Stimulated activated CD8-positive, alpha-beta memory T cell treated with anti-CD3 and anti-CD28 coated beads, Interleukin-7, amount 100 ng/mL, for 4 hours (primary cell): Measurements from ENCODE around the gene IL16.

Experiments used
- DNase-seq, 2 donors: peaks; one replicate each; pipeline ENCODE4 v3.0.0-alpha.2; 2020; ENCODE audit warnings: low read depth in 2 of 2

The IL16 gene

DNA sequence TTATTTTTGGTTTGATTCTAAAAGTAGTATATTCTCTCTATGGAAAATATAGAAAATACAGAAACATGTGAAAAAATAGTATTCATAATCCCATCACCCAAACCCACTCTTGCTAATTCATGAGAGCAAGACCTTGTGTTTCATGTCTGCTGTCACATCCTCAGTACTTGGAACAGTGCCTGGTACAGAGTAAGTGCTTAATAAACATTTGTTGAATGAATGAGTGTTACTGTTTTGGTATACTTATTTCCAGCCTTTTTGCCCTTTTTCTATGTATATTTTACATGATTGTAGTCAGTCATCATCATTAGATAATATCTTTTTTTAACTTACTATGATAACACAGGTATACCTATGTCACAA is 59.3 kb downstream of the IL16 start:
- DNase-seq: no peak

DNA sequence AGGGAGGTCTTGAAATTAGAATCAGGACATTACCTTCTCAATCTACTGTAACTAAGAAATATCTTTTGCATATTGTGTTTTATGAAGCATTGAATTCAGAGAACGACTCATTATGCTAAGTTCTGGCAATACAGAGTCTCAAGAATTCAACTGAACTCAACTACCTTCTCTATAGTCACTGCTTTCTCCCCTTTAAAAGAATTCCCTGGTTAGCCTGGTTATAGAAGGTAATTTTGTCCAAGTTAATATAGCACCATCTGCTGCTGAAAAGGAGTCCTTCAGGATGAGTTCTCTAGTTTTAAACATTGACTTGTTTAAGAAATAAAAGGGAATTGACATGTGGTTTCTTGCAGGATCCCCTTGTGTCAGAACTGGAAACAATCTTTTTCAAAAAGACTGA is 60.2 kb downstream of the IL16 start:
- DNase-seq: no peak

DNA sequence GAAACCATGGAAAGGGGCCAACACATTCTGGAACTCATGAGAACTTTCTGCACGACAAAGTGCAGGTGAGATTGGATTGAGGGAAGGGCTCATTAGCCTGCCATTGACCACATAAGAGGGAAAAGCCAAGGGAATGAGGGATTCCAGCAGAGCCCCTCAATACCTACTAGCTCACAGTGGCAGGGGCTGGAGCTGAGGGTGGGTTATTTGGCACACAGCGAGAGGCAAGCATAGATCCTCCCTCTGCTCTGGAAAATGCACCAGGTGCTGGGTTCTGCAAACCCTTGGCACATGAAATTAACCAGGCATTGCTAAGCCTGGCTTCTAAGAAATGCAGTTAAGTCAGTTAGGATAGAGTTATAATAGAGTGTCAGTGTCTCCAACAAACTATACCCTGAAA is 60.8 kb downstream of the IL16 start:
- no peak for DNase-seq

DNA sequence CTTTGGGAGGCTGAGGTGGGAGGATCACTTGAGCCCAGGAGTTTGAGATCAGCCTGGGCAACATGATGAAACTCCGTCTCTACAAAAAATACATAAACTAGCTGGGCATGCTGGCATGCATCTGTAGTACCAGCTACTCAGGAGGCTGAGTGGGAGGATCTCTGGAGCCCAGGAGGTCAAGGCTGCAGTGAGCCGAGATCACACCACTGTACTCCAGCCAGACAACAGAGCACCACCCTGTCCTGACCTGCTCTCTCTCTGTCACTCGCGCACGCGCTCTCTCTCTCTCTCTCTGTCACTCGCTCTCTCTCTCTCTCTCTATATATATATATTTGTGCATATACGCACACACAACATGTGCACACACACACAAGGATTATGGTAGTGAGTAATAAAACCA is 61.8 kb downstream of the IL16 start:
- DNase-seq: no peak

DNA sequence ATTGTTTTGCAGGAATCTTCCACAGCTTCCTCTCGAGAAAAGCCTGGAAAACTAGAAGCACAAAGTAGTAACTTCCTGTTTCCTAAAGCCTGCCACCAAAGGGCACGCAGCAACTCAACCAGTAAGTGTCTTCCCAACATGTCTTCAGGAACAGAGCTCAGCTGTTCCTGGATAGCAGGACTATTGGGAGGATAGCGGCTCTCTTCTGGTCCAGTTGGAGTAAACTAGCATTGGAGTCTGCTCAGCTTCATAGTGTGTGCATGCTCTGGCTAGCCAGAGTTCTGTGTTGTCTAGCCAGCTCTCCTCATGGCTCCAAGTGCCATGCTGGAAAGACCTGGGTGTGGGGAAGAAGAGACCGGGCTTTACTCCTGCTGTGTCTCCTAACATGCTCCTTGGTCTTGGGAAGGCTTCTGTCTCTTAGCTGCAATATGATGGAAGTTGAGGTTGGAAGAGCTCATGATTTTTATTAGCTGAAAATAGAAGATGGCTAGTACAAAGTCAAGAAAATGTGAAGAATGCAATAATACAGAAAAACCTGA is 63.1 kb downstream of the IL16 start:
- no peak for DNase-seq

DNA sequence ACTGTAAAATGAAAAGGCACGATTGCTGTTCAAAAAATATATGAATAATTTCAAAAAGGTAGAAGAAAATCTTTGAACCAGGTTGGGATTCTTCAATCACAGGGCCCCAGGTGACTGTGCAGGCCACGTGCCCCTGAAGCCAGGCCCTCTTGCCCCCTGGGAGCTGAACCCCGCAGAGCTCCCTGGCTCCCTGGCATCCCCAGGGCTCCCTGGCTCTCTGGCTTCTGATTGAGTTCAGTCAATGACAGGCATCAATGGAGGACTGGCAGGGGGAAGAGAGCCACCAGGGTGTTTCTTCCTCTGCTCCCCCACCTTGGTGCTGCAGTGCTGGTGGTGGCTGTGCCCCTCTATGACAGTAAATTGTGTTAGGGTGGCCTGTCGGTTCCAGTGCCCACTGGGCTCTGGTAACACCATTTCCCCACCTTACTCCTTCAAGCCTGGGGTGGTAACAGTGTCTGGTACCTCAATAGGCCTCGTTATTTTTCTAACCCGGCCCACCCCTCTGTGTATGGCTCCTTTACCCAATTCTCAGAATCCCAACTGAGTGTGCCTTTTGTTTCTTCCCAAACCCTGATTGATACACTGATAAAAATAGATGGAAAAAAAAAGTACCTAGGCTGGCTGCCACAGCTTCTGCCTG is 64.6 kb downstream of the IL16 start:
- DNase-seq: no peak

DNA sequence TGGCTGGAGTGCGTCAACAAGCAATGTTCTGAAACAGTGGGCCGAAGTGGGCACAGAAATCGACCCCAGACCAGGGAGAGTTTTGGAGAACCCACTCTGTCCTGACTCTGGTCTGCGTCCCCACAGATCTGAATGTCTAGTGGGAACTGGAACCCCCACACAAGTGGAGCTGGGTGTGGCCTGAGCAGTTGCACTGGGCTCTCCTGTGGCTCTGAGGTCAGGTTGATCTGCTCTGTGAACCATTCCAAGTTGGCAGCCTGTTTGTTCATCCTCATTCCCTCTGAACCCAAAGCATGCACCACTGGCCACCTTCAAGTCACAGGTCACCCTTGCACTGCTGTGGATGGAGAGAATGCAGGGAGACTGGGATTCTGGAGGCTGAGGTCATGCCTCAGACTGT is 66.8 kb downstream of the IL16 start:
- DNase-seq: no peak

DNA sequence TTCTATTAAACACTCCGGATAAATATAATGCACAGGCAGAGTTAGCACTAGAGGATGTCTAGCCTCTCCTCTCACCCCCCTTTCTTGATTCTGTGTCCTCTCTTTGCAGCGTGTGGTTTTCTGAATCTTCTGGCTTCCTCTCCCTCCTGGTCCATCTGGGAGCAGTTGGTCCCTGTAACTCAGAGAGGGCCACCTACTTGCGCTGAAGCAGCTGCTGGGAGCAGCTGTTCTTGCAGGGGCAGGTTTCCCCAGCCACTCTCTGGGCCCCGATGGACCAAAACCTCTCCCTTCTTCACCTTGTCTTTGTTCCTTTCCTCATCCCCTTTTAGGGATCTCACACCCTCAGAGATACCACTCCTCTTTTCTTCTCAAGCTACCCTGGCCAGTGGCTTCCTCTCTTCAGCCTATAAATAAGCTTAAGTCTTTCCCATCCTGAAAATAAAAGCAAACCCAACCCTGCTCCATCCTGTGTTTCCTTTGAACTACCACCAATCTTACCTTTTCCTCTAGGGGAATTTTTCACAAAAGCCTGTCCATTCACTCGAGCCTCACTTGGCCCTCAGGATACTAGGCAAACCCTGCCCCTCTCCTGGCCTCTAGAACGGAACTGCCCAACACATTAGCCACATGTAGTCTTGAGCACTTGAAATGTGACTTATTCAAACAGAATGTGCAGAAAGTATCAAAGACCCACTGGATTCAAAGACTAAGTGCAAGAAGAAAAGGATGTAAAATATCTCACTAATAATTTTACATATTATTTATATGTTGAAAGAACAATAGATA is 67.6 kb downstream of the IL16 start:
- no peak for DNase-seq

DNA sequence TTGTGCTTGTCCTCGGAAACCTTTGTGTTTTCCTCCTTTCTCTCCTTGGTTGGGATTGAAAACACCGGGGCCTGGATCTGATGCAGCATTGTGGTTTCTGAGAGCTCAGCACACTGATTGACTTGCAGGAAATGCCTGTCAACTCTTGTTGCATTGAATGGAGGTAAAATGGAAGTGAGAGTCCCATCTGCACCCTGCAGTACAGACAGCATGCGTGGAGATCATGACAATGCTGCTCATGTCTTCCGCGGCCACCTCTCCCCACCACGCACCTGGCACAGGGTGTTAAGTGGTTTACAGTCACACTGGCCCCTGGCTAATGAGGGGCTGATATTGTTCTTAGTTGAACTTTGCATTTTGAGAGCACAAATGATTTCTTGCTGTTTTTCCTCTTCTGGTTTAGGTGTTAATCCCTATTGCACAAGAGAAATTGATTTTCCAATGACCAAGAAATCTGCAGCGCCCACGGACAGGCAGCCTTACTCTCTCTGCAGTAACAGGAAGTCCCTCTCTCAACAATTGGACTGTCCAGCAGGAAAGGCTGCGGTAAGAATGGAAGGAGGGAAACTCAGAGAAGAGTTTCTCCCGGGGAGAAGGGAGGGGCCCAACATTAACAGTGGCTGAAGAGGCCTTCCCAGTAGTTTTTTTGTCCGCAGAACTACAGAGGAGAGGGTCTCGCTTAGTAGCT is 68.7 kb downstream of the IL16 start:
- DNase-seq: no peak

DNA sequence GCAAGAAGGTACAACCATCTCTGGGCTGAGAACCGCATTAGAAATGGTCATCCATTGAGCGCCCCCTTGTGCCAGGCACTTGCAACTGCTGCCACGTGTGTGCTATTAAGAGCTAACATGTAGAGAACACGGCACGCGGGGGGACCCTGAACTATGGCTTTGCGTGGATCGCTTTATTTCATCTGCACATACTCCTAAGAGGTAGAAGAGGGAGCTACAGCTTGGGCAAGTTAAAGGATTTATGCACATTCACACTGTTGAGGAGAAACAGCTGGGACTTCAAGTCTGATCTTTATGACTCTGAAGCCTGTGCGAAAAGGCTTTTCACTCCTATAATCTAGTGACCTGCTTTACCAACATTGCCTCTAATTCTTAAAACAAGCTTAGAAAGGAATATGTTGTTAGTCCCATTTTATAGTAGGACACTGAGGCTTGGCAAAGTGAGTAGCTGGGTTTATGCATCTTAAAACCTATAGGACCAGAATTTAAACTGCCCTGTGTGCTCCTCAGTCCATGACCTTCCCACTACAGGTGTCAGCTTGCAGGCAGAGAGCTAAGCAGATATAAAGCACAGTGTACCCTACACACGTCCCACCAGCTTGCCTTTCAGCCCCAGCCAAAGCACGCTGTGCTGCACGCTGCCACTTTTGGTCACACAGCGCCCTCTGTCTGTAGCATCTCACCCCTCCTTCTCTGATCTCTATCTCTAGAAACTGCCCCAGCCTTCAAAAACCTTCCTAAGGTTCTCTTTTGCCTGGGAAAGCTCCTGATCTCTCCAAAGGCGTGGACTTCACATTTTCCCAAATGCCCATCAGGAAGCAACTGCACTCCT is 69.5 kb downstream of the IL16 start:
- peak; percentile 72 to 74 for DNase-seq

DNA sequence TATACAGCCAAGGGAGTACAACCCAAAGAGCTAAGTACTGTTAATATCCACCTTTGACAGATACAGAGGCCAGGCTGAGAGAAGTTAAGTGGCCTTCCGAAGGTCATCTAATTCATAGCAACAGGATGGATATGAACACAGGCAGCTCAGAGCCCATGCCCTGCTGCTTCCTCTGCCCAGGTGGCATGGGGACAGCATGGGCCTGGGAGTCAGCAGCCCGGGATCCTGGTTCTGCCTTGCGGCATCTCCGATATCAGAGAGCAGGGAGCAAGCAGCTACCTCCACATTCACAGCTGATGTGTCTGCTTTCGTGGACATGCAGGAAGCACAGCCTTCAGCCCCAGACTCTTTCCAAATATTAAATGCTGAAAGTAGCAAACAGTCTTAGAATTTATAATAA is 71.7 kb downstream of the IL16 start:
- no peak for DNase-seq

DNA sequence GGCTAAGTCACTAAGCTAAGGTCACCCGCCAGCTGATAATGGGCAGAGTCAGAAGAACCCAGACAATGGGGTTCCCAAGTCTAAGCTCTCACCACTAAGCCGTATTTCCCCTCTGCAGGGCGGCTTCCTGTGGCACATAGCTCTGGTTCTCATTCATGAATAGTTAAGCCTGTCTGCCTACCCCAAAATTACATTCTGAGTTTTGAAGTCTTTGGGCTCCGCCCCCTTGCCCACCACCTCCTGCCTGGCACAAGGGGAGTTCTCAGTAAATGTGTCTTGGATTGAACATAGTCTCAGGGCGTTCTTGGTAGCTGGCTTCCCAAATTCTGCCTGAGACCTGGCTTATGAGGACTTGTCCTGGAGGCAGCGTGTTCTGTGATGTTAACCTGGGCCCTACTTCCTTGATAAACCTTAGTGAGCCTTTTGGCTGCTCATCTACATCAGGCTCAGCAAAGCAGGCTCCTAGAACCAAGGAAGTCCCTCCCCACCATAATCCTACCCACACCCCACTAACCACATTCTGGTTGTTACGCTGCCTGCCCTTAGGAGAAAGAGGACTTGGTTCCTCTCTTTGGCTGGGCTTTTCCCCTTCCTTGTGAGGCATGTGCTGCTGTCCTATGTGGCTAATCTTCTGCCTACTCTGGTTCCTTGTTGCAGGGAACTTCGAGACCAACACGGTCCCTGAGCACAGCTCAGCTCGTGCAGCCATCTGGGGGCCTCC is 72.4 kb downstream of the IL16 start:
- no peak for DNase-seq

DNA sequence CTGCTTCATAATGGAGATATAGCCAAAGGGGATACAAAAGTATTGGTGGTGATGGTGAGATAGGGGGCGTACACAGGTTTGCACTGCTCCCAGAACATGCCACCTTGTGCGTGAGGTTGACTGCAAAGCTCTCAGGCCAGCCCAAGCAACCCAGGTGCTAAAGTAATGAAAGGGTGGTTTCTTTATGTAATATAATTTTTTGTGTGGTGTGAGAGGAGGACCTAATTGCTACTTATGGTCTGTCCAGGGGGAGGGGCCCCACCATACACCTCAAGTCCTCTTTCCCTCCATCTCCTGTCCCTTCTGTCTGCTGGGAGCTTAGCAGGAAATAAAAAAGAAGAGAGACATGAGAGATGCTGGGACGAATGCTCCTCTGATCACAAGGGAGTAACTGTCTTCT is 73.5 kb downstream of the IL16 start:
- DNase-seq: no peak

DNA sequence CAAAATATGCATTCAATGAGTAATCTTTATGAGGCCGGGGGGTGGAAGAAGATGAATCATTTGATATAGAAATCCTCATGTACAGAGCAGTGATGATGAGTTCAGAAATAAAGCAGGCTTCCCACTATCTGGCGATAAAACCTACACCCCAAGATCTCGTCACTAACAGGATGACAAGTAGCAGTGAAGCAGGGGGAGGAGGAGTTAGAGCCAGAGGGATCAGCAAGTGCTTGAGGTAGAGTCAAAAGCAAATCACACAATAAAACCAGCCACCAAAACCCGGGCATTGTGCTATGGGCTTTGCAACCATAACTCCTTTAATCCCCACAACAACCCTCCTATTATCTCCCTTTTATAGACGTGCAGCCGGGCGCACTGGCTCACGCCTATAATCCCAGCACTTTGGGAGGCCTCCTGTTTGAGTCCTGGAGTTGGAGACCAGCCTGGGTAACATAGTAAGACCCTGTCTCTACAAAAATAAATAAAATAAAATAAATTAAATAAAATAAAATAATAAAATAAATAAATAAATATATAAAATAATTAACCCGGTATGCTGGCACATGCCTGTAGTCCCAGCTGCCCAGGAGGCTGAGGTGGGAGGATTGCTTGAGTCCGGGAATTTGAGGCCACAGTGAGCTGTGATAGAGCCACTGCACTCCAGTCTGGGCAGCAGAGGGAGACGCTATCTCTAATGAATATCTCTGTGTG is 74.3 kb downstream of the IL16 start:
- DNase-seq: no peak

DNA sequence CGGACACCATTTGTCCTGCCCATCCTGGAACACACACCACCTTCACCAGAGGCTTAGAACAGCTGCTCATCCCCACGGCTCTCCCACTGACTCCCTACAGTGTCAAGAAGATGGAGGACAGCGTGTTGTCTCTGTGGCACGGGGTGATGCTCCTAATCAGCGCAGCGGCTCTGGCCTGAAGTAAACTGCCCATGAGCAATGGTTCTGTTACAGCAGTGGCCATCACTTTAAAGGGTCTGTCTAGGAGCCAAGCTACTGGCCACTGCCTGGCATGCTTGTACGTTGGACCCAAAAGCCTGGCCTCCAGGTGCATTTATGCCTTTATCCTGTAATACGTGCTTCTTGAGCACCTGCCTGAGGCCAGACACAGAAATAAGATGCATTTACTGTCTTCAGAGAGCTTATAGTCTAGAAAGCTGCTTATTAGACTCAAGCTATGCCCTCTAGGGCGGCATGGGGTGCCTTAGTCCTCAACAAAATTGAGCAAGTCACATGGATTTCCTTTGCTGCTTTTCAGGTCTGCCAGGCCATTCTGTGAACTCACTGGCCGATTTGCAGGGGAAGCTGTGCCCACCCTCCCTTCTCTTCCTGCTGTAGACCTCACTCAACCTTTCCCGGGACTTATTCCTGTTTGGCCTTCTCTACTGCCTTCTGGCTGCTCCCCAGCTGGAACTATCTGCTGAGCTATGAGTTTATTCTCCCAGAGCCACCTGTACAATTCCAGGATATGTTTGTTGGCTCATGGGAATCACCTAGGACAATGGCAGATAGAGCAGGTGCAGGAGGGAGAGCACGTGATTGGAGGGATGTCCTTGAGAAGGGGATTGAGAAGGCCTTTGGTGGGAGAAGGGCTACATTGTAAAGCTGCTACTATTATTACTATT is 75.3 kb downstream of the IL16 start:
- DNase-seq: no peak

DNA sequence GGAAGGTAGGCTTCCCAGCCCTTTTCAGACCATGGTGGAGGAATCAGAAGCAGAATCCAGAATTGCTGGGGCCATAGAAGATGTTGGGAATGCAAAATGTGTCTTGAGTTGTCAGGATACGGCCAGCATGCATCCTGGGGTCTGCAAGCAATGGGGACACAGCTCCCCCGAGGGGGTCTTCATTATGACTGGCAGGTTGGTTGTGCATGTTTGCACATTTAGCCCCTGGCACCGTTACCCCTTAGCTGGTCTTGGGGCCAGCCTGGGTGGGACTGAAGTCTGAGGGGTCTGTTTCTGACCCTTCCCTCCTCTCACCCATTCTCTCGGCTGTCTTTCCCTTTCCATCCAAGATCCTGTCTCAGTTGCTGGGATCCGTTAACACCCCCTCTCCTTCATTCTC is 76.5 kb downstream of the IL16 start:
- DNase-seq: no peak

DNA sequence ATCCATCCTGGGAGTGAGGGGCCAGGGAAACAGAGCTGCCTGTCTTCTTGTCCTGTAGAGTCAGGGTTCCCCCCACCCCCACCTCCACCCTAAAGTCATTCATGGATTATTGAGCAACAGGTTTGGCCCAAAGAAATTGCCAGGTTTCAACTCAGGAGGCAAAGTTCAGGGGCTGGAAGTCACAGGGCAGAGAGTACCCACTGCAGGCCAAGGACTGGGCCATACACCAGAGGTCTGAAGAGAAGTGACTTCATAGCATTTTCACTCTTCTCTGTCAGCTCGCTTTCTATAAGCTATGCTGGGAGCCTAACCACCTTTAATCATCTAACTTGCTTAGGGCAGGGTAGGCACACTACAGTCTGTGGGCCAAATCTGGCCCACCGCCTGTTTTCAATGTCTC is 77.2 kb downstream of the IL16 start:
- no peak for DNase-seq

DNA sequence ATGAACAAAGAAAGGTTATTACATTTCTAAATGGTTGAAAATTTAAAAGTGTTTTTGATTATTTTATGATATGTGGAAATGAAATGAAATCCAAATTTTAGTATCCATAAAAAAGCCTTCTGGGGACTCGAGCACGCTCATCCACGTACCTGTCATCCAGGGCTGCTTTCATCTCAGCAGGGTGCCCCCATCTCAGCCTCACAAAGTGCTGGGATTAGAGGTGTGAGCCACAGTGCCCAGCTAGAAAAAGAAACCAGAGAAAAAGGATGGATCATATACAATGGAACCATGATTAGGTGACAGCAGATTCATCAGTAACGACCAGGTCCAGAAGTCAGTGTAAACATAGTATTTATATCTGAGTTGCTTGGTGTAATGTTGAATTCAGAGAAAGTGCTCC is 77.6 kb downstream of the IL16 start:
- no peak for DNase-seq

DNA sequence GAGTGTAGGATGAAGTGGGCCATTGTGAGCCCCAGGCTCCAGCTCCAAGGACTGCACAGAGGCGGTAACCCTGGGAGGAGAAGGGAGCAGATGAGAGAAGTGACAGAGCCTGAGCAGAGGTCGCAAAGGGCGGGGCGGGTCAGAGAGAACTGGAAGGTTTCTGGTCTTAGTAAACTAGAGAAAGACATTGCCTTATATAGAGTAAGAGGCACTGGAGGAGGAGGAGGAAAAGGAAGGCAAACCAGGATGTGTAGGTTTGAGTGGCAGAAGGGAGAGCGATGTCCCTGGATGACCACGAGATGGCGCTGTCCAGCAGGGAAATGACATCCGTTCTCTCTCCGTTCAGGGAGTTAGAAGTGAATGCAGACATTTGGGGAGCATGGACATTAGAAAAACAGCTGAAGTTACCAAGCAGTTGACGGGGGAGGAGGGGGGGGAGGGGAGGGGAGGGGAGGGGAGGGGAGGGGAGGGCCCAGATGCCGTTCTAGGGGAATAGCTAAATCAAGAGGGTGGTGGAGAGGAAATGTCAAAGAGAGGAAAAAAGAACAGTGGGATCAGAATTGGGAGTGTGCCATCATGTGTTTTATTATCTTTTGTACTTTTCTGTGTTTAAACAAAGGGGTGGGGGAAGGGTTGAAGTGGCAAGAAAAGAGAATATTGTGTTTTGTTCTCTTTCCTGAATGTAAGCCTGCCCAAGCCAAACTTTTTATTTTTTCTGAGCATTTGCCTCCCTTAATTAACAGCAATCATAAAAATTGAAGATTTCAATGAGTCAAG is 78.4 kb downstream of the IL16 start:
- peak; percentile 63 to 77 for DNase-seq
